Activated CD4-positive, alpha-beta T cell treated with anti-CD3 and anti-CD28 coated beads, Interleukin-2, amount 50 U/mL, for 16 hours (primary cell): ENCODE measurements around the gene TMEM30B.

Experiments used
- DNase-seq: peaks from one replicate; pipeline ENCODE4 v3.0.0-alpha.2; 2020

The TMEM30B gene

DNA sequence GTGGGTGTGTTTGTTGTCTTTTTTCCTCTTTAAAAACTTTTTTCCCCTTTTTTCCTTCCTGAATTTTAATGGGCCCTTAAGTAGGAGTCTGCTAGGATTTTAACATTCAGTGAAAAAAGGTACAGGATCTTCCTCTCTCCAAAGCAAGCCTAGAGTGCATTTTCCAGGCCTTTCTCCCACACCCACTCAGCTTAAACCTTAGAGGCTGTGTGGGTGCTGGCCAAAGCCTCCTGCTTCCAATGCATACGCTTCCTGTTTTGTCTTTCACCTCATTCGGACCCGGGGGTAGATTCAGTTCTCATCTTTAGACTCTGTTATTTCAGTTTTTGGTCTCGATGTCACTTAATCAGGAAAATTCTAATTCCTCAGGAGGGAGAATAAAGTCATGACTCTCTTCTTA is 51.2 kb downstream of the TMEM30B start:
- DNase-seq, result no peak

DNA sequence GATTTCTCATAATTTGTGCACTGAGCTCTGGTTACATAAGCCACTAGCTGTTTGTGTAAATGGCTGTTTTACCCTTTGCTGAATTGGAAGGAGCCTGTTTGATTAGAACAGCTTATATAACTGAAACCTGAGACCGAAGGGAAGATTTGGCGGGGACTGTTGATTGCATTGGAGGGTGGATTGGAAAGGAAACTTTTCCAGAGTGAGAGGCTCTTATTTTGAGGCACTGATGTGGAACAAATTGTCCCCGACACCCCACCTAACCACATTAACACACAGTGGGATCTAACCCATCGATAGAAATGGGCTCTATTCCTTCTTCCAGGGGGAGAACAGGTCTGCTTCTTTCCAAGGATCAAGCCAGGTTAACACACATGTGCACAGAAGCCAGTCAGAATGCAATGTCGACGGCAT is 51.7 kb downstream of the TMEM30B start:
- DNase-seq, result no peak

DNA sequence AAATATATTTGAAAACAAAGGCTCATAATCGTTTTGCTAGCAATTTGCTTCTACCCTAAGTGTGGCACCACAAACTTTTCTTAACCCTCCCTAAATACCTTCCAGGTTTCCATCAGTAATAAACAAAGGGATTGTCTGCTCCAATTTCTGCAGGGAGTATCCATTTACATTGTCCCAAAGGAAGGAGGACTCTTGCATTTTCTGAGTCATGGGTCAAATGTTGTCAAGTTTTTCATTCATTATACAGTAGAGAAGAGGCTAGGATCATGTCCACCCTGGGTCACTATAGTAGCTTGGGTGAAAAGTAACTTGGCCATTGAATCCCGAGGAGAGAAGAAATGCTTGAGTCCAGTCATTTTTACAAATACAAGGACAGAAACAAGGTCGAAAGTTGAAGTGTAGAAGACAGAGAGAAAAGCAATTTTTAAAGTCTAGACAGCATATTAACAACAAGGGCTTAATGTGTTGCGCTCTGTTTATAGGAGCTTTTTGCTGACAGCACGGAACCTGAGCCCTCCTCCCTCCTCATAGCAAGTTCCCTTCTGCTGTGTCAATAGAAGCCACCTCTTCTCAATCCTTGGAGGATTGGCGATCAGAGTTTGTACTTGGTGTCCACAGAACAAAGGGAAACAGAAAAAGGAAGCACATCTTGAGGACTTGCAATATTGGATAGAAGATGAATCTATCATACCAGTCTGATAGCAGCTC is 53.1 kb downstream of the TMEM30B start:
- DNase-seq, result no peak
